Calu3 (cell line): ENCODE measurements around the gene ETF1. TPM values are rescaled to one million over a fixed set of nuclear protein-coding genes. Genes with fewer than 3 reads are reported as not detected.

Experiments
- BruUV-seq: library from RNA; stranded (reverse); fragments of 400-500 nt; replicated peaks from 2 replicates; lab custom pipeline; 2021; lab: Mats Ljungman, UMichigan
- CTCF ChIA-PET: fragments of 300-600 bp; sonication (Branson Sonifier 250); formaldehyde crosslinking; loops from one replicate; lab custom pipeline; 2022; ENCODE audit warnings: antibody characterized with exemption; lab: Charles Lee
- DNase-seq: peaks from one replicate; pipeline ENCODE4 v3.0.0; 2022
- H3K27ac Mint-ChIP-seq: one replicate; pipeline ENCODE4 v1.8.0; 2022; ENCODE audit warnings: mixed read lengths; ENCODE audit not compliant: unreplicated experiment
- H3K27me3 Mint-ChIP-seq: one replicate; pipeline ENCODE4 v1.8.0; 2022; ENCODE audit warnings: mixed read lengths; ENCODE audit not compliant: unreplicated experiment
- H3K36me3 Mint-ChIP-seq: one replicate; pipeline ENCODE4 v1.8.0; 2022; ENCODE audit warnings: mild to moderate bottlenecking, moderate library complexity, mixed read lengths; ENCODE audit not compliant: insufficient read depth, unreplicated experiment
- H3K4me1 Mint-ChIP-seq: one replicate; pipeline ENCODE4 v1.8.0; 2022; ENCODE audit warnings: mild to moderate bottlenecking, low read depth, mixed read lengths; ENCODE audit not compliant: unreplicated experiment
- H3K4me3 Mint-ChIP-seq: one replicate; pipeline ENCODE4 v1.8.0; 2022; ENCODE audit warnings: mild to moderate bottlenecking, low read depth, moderate library complexity, mixed read lengths; ENCODE audit not compliant: unreplicated experiment
- H3K9me3 Mint-ChIP-seq: one replicate; pipeline ENCODE4 v1.8.0; 2022; ENCODE audit warnings: low read depth, mixed read lengths; ENCODE audit not compliant: unreplicated experiment
- CTCF ChIP-seq: fragments of 200-600 bp; IDR thresholded peaks from one replicate; pipeline ENCODE4 v1.8.0; 2022; ENCODE audit warnings: antibody characterized with exemption; ENCODE audit not compliant: unreplicated experiment
- intact Hi-C: fragments of 100-400 bp; cut with micrococcal nuclease; formaldehyde crosslinking; loops from one replicate; pipeline ENCODE4 v1.10.0; 2022; ENCODE audit not compliant: unreplicated experiment
- total RNA-seq: library from RNA; stranded (reverse); gene quantifications from 2 replicates; pipeline ENCODE4 v1.2.3, GENCODE V29; 2022

Gene ETF1
- total RNA-seq, 1 experiment from 2014 or later, result 164 TPM

GRCh38 chr5:138491669-138492559 is 51.1 kb downstream of the ETF1 start:
- no peaks in the 10 kb centered on the region for H3K9me3 Mint-ChIP-seq
- TF ChIP-seq CTCF, result no peak
- H3K36me3 Mint-ChIP-seq, result peaks cover 16% of the 10 kb centered on the region
- peaks cover 39% of the 10 kb centered on the region for H3K27me3 Mint-ChIP-seq
- DNase-seq, result peak; percentile 90
- H3K4me1 Mint-ChIP-seq, result peaks cover 14% of the 10 kb centered on the region
- H3K27ac Mint-ChIP-seq, result peak overlapping the region; percentile 79
- CTCF ChIA-PET, result no interaction called here
- BruUV-seq, result TSS peak; percentile 79
- intact Hi-C loops, result no loop called here
- H3K4me3 Mint-ChIP-seq, result peak overlapping the region; percentile 80

GRCh38 chr5:138491284-138491648 is 51.8 kb downstream of the ETF1 start:
- intact Hi-C loops, result no loop called here
- no peak for TF ChIP-seq CTCF
- no peaks in the 10 kb centered on the region for H3K9me3 Mint-ChIP-seq
- DNase-seq, result no peak
- H3K36me3 Mint-ChIP-seq, result peaks cover 16% of the 10 kb centered on the region
- no peak overlapping the region for H3K27ac Mint-ChIP-seq
- peaks cover 39% of the 10 kb centered on the region for H3K27me3 Mint-ChIP-seq
- peak overlapping the region; percentile 80 for H3K4me3 Mint-ChIP-seq
- H3K4me1 Mint-ChIP-seq, result peaks cover 14% of the 10 kb centered on the region
- BruUV-seq, result no TSS peak
- CTCF ChIA-PET, result no interaction called here

GRCh38 chr5:138490648-138491283 is 52.3 kb downstream of the ETF1 start:
- no peak for TF ChIP-seq CTCF
- intact Hi-C loops, result no loop called here
- no peaks in the 10 kb centered on the region for H3K9me3 Mint-ChIP-seq
- peaks cover 39% of the 10 kb centered on the region for H3K27me3 Mint-ChIP-seq
- no TSS peak for BruUV-seq
- DNase-seq, result no peak
- CTCF ChIA-PET, result interaction anchor here (1.1 kb wide), 1 partner anchor 13 kb away, joined by 3 read pairs; no protein-coding TSS in a partner anchor
- H3K27ac Mint-ChIP-seq, result no peak overlapping the region
- peak overlapping the region; percentile 80 for H3K4me3 Mint-ChIP-seq
- peaks cover 16% of the 10 kb centered on the region for H3K36me3 Mint-ChIP-seq
- peaks cover 14% of the 10 kb centered on the region for H3K4me1 Mint-ChIP-seq

GRCh38 chr5:138489683-138490061 is 53.4 kb downstream of the ETF1 start:
- H3K9me3 Mint-ChIP-seq, result no peaks in the 10 kb centered on the region
- intact Hi-C loops, result no loop called here
- no peak for TF ChIP-seq CTCF
- peaks cover 14% of the 10 kb centered on the region for H3K4me1 Mint-ChIP-seq
- H3K4me3 Mint-ChIP-seq, result no peak overlapping the region
- H3K36me3 Mint-ChIP-seq, result peaks cover 16% of the 10 kb centered on the region
- H3K27me3 Mint-ChIP-seq, result peaks cover 39% of the 10 kb centered on the region
- no TSS peak for BruUV-seq
- CTCF ChIA-PET, result interaction anchor here (1.1 kb wide), 1 partner anchor 14 kb away, joined by 3 read pairs; no protein-coding TSS in a partner anchor
- H3K27ac Mint-ChIP-seq, result no peak overlapping the region
- DNase-seq, result no peak
